NK-92 treated with Interleukin-12 subunit alpha and Interleukin-12 subunit beta, amount 100 ng/mL, for 24 hours (cell line): ENCODE results near the gene ADGRV1.
"Not testable (repeated sequence)": the region's sequence is repeated elsewhere in the genome, so short reads cannot be mapped to it uniquely, and the experiment has no call there.

Experiments used
- DNase-seq: peaks from one replicate; lab custom pipeline; 2025; lab: John Stamatoyannopoulos, UW

ADGRV1 gene

GRCh38 chr5:90551376-90551775 lies 7.2 kb upstream of the ADGRV1 start:
- DNase-seq = no peak

- no peak for DNase-seq
Measured at GRCh38 chr5:90553711-90554110, 4.9 kb upstream of the ADGRV1 start.

- no peak for DNase-seq
Measured at GRCh38 chr5:90554358-90555006, 4.1 kb upstream of the ADGRV1 start.

GRCh38 chr5:90555666-90556065 lies 2.9 kb upstream of the ADGRV1 start:
- no peak for DNase-seq

GRCh38 chr5:90557391-90557790 lies 1.2 kb upstream of the ADGRV1 start:
- DNase-seq = no peak

- no peak for DNase-seq
Measured at GRCh38 chr5:90557871-90558270, 726 bp upstream of the ADGRV1 start.

- DNase-seq = no peak
Measured at GRCh38 chr5:90560771-90561170, 2.2 kb downstream of the ADGRV1 start.

- DNase-seq = no peak
Measured at GRCh38 chr5:90561766-90562165, 3.2 kb downstream of the ADGRV1 start.

- no peak for DNase-seq
Measured at GRCh38 chr5:90562341-90562740, 3.7 kb downstream of the ADGRV1 start.

- DNase-seq = no peak
Measured at GRCh38 chr5:90563108-90563507, 4.5 kb downstream of the ADGRV1 start.

- no peak for DNase-seq
Measured at GRCh38 chr5:90565491-90565890, 6.9 kb downstream of the ADGRV1 start.

GRCh38 chr5:90569084-90569483 lies 10.5 kb downstream of the ADGRV1 start:
- DNase-seq = no peak

GRCh38 chr5:90570034-90570433 lies 11.4 kb downstream of the ADGRV1 start:
- DNase-seq = no peak

GRCh38 chr5:90571147-90571773 lies 12.7 kb downstream of the ADGRV1 start:
- DNase-seq = no peak

GRCh38 chr5:90575712-90576111 lies 17.1 kb downstream of the ADGRV1 start:
- no peak for DNase-seq

GRCh38 chr5:90576566-90576965 lies 18.0 kb downstream of the ADGRV1 start:
- not testable (repeated sequence) for DNase-seq

GRCh38 chr5:90579905-90580304 lies 21.3 kb downstream of the ADGRV1 start:
- DNase-seq = not testable (repeated sequence)

- DNase-seq = no peak
Measured at GRCh38 chr5:90581956-90582355, 23.4 kb downstream of the ADGRV1 start.

GRCh38 chr5:90585337-90585986 lies 26.9 kb downstream of the ADGRV1 start:
- no peak for DNase-seq

GRCh38 chr5:90586469-90586868 lies 27.9 kb downstream of the ADGRV1 start:
- no peak for DNase-seq

GRCh38 chr5:90590170-90590569 lies 31.6 kb downstream of the ADGRV1 start:
- DNase-seq = no peak

- DNase-seq = not testable (repeated sequence)
Measured at GRCh38 chr5:90593083-90593482, 34.5 kb downstream of the ADGRV1 start.

GRCh38 chr5:90595766-90596165 lies 37.2 kb downstream of the ADGRV1 start:
- DNase-seq = not testable (repeated sequence)
